ENCODE results near the gene PRICKLE2.

GRCh38 chr3:64266983-64267382 lies 41.7 kb upstream of the PRICKLE2 start:
- TF ChIP-seq POLR2AphosphoS5 (IDR thresholded peaks at IDR 0.05; ENCODE audit: low read depth, low read length) (no peak), POLR2A (IDR thresholded peaks at IDR 0.05; ENCODE audit: low read depth, low read length) (no peak), POU2F2 (IDR thresholded peaks at IDR 0.05; ENCODE audit: low read depth, low read length) (no peak), TAF1 (IDR thresholded peaks at IDR 0.05; ENCODE audit: low read depth, low read length) (no peak)

Measured in GM12891 (cell line).